NCI-H2107 (cell line): ENCODE results near the gene FNIP1.
"Not testable (repeated sequence)": the region's sequence is repeated elsewhere in the genome, so short reads cannot be mapped to it uniquely, and the experiment has no call there.

ENCODE experiments used
- DNase-seq: peaks from one replicate; lab custom pipeline; 2025; lab: John Stamatoyannopoulos, UW

Gene FNIP1

GRCh38 chr5:131635684-131636572 is 160.9 kb downstream of the FNIP1 start:
- no peak for DNase-seq

GRCh38 chr5:131634996-131635683 is 161.7 kb downstream of the FNIP1 start, which contains the start of gene RAPGEF6:
RAPGEF6 (minus strand) TSS chr5:131635229; CDS start chr5:131635030, 199 bp downstream.
- peak; percentile 84 for DNase-seq

- DNase-seq = no peak
Measured at GRCh38 chr5:131634666-131634995, 162.2 kb downstream of the FNIP1 start.

GRCh38 chr5:131634238-131634637 is 162.6 kb downstream of the FNIP1 start:
- no peak for DNase-seq

GRCh38 chr5:131633830-131634229 is 163.0 kb downstream of the FNIP1 start:
- no peak for DNase-seq

- DNase-seq = no peak
Measured at GRCh38 chr5:131630963-131631350, 165.9 kb downstream of the FNIP1 start.

- DNase-seq = no peak
Measured at GRCh38 chr5:131630208-131630962, 166.4 kb downstream of the FNIP1 start.

- DNase-seq = no peak
Measured at GRCh38 chr5:131628990-131629389, 167.8 kb downstream of the FNIP1 start.

GRCh38 chr5:131627207-131627865 is 169.5 kb downstream of the FNIP1 start:
- no peak for DNase-seq

- no peak for DNase-seq
Measured at GRCh38 chr5:131622633-131623032, 174.2 kb downstream of the FNIP1 start.

- not testable (repeated sequence) for DNase-seq
Measured at GRCh38 chr5:131621164-131621563, 175.7 kb downstream of the FNIP1 start.

GRCh38 chr5:131619102-131619501 is 177.7 kb downstream of the FNIP1 start:
- DNase-seq = no peak

- DNase-seq = no peak
Measured at GRCh38 chr5:131617140-131617822, 179.5 kb downstream of the FNIP1 start.

GRCh38 chr5:131615957-131616356 is 180.9 kb downstream of the FNIP1 start:
- no peak for DNase-seq

- DNase-seq = no peak
Measured at GRCh38 chr5:131613423-131613822, 183.4 kb downstream of the FNIP1 start.

- no peak for DNase-seq
Measured at GRCh38 chr5:131611064-131611381, 185.8 kb downstream of the FNIP1 start.

GRCh38 chr5:131610198-131611063 is 186.4 kb downstream of the FNIP1 start:
- no peak for DNase-seq

- DNase-seq = no peak
Measured at GRCh38 chr5:131609774-131610173, 187.0 kb downstream of the FNIP1 start.

- DNase-seq = no peak
Measured at GRCh38 chr5:131608597-131608996, 188.2 kb downstream of the FNIP1 start.

- no peak for DNase-seq
Measured at GRCh38 chr5:131607903-131608540, 188.8 kb downstream of the FNIP1 start.
